Dendritic cell treated with granulocyte-macrophage colony-stimulating factor and Interleukin-4, amounts not matched to agents 40 ng/mL and 50 ng/mL, for 4 days (primary cell): ENCODE results near the gene TBC1D14.

Experiments used
- H3K27ac Mint-ChIP-seq: one replicate; pipeline ENCODE4 v1.8.0; 2022; ENCODE audit warnings: mild to moderate bottlenecking, mixed read lengths
- H3K27me3 Mint-ChIP-seq: one replicate; pipeline ENCODE4 v1.8.0; 2022; ENCODE audit warnings: mild to moderate bottlenecking, mixed read lengths
- H3K36me3 Mint-ChIP-seq: one replicate; pipeline ENCODE4 v1.8.0; 2022; ENCODE audit warnings: low read depth, mixed read lengths
- H3K4me1 Mint-ChIP-seq: one replicate; pipeline ENCODE4 v1.8.0; 2022; ENCODE audit warnings: low read depth, mixed read lengths
- H3K4me3 Mint-ChIP-seq: one replicate; pipeline ENCODE4 v1.8.0; 2022; ENCODE audit warnings: mild to moderate bottlenecking, moderate library complexity, mixed read lengths
- H3K9me3 Mint-ChIP-seq: one replicate; pipeline ENCODE4 v1.8.0; 2022; ENCODE audit warnings: mixed read lengths
- intact Hi-C: fragments of 100-400 bp; cut with micrococcal nuclease; formaldehyde crosslinking; loops from one replicate; pipeline ENCODE4 v1.15.0; 2022

TBC1D14 gene

DNA sequence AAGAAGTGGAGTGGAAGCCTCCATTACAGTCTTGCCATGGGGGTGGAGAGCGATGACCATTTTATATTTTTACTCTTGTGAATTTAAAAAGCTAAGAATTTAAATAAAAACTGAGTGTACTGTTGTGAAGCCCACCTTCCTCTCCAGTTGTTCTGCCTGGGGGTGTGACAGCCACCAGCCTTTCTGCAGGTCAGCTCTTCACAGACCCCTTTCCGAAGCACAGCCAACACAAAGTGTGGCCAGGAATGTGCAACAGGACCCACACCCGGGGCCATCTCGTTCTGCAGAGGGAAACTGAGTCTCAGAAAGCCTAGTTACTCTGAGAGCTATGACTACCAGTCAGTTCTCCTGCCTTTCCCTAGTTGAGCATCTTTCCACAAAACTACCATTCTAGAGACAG, 156.9 kb downstream of the TBC1D14 start:
- Mint-ChIP-seq H3K27me3 (peaks cover 11% of the 10 kb centered on the region), H3K4me1 (peaks cover 53% of the 10 kb centered on the region), H3K9me3 (no peaks in the 10 kb centered on the region), H3K36me3 (peaks cover 49% of the 10 kb centered on the region), H3K27ac (peak overlapping the region; percentile 92), H3K4me3 (peak overlapping the region; percentile 89)
- intact Hi-C loops, result loop anchor here (5.0 kb wide), 2 partner anchors 79 to 159 kb away; partner anchors contain the start of gene TBC1D14

DNA sequence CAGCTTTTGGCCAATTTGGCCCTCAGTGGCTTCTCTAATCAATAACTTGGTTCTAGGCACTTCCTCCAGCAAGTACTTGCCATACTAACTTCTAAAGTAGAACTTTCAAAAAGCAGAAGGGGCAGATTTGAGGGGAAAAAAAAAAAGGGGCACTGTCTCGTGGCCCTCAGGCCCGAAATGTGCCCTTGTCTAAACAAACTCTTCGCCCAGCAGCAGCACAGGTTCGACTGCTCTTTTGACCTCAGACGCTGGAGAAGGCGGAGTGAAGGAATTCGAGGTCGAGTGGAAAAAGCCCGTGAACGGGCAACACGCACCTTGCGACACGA, 157.5 kb downstream of the TBC1D14 start:
- Mint-ChIP-seq H3K9me3 (no peaks in the 10 kb centered on the region), H3K27me3 (peaks cover 17% of the 10 kb centered on the region), H3K4me3 (peak overlapping the region; percentile 89), H3K4me1 (peaks cover 47% of the 10 kb centered on the region), H3K36me3 (peaks cover 43% of the 10 kb centered on the region), H3K27ac (peak overlapping the region; percentile 92)
- intact Hi-C loops, result loop anchor here (5.0 kb wide), 2 partner anchors 80 to 160 kb away; partner anchors contain the start of gene TBC1D14

DNA sequence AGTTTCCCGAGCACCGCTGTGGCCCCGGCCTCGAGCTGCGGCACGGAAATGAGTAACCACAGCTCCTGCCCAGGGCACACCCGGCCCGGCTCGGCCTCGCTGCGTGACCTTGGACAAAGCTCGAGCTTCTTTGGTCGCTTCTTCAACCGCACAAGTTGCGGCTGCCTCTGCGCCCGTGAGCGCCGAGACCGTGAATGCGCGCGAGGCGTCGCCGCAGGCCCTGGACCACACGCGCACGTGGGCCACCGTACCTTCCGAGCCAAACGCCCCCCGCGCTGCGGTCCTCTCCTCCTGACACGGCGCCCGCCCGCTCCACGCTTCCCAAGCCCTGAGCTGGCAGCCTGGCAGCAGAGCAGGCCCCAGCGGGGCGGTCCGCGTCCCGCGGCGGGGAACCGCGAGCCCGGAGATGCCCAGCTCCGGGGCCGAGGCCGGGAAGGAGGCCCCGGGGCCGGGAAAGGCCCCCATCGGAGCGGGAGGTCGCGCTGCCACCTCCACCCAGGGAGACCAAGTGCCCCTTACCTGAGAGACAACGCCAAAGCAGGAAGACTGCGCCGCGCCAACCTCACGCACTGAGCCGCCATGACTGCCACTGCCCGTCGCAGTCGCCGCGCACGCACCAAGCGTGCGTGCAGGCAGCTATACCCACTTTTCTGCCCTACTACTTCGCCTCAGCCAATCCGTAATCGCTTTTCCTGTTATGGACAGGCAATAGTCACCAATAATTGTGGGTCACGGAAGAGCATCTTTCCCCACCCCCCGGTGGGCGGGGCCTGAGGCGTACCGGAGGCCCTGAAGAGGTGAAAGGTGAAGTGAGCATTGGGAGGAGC, 158.0 kb downstream of the TBC1D14 start, which contains the start of gene GRPEL1:
GRPEL1 (minus strand) TSS at position 613 of the 827 bp plus-strand sequence; CDS start at position 581, 32 bp downstream.
- H3K27me3 Mint-ChIP-seq, result peaks cover 22% of the 10 kb centered on the region
- peak within 1 kb of the TSS; percentile 89 for H3K4me3 Mint-ChIP-seq
- peaks cover 37% of the 10 kb centered on the region for H3K36me3 Mint-ChIP-seq
- intact Hi-C loops, result loop anchor here (1.0 to 5.0 kb wide), 3 partner anchors 24 to 160 kb away; partner anchors contain the start of genes TADA2B and TBC1D14
- peak within 1 kb of the TSS; percentile 92 for H3K27ac Mint-ChIP-seq
- H3K4me1 Mint-ChIP-seq, result peaks cover 46% of the 10 kb centered on the region
- no peaks in the 10 kb centered on the region for H3K9me3 Mint-ChIP-seq

DNA sequence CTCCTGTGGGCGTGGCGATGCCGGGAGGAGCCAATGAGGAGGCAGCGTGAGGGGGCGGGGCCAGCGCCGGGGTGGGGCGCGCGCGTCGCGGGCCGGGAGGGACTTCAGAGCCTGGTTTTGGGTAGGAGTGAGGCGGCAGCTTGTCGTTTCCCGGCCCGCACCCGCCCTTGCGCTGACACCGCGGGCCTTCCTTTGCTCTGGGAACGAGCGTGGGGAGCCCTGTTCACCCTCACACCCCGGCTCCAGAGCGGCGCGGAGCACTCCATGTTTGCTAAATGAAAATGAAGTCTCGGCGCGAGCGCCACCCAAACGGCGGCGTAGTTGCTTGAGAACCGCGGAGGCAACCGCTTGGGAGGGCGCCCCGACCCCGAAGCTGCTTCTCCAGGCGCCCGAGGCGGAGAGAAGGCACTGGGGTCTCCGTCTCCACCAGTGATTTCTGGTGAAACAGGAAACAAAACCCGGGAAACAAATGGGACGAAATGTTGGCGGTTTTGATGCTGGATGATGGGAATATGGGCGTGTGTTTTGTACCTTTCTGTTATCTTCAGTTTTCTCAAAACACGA, 158.7 kb downstream of the TBC1D14 start:
- peaks cover 30% of the 10 kb centered on the region for H3K36me3 Mint-ChIP-seq
- intact Hi-C loops, result loop anchor here (1.0 to 5.0 kb wide), 3 partner anchors 25 to 161 kb away; partner anchors contain the start of genes TADA2B and TBC1D14
- H3K9me3 Mint-ChIP-seq, result no peaks in the 10 kb centered on the region
- peaks cover 46% of the 10 kb centered on the region for H3K4me1 Mint-ChIP-seq
- peaks cover 25% of the 10 kb centered on the region for H3K27me3 Mint-ChIP-seq
- H3K4me3 Mint-ChIP-seq, result peak overlapping the region; percentile 89
- H3K27ac Mint-ChIP-seq, result peak overlapping the region; percentile 92

DNA sequence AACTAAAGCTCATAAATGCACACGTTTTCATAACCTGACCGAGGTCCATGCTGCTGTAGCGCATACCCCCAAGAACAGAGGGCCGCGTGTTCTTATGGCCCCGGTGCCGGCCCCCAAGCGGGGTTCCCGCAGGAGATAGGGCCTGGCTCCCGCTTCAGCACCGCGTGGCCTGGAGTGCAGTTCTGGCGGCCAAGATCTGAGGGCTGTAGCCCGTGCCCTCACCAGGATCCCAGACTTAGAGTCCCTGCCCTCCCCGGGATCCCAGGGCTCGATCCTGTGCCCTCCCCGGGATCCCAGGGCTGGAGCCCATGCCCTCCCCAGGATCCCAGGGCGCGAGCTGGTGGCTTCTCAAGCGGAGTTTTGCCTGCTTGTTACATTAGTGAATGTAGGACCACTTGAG, 159.3 kb downstream of the TBC1D14 start:
- Mint-ChIP-seq H3K27me3 (peaks cover 27% of the 10 kb centered on the region), H3K4me1 (peaks cover 44% of the 10 kb centered on the region), H3K36me3 (peaks cover 25% of the 10 kb centered on the region), H3K27ac (peak overlapping the region; percentile 92), H3K4me3 (peak overlapping the region; percentile 89), H3K9me3 (no peaks in the 10 kb centered on the region)
- intact Hi-C loops, result loop anchor here (1.0 to 5.0 kb wide), 3 partner anchors 26 to 162 kb away; partner anchors contain the start of genes TADA2B and TBC1D14

DNA sequence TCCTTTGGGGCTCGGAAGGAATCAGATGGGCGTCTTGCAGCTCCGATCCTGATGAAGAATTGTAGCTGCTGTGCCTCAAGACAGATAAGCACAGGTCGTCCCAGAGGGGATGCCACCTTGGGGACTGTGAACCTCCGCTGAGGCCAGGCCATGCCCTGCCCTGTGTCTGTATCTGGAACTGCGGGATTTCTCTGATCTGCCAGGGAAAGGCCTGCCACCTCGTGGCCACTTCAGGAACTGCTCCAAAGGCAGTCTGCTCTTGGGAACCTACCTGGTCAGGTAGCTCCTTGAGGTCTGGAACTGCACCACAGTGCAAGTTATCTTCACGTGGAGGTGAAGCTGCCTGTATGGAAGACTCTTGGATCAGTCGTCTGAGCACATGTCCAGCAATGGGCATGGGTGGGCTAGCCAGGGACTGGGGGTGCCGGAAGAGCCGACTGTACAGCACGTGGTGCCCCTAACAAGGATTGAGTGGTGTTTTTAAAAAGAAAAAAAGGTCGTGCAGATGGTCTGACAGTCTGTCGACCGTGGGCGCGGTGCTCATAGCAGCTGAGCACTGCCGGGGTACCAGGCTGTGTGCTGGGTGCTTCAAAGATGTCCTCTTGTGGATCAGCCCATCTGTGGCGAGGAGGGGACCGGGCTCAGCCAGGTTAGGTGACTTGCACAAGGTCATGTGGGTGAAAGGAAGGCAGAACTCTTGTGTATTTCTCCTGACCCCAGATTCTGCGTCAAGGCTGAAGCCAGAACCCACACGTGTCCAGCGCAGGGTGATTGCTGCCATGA, 161.3 kb downstream of the TBC1D14 start:
- peaks cover 29% of the 10 kb centered on the region for H3K27me3 Mint-ChIP-seq
- H3K4me3 Mint-ChIP-seq, result no peak overlapping the region
- no peak overlapping the region for H3K27ac Mint-ChIP-seq
- no peaks in the 10 kb centered on the region for H3K9me3 Mint-ChIP-seq
- intact Hi-C loops, result loop anchor here (1.0 to 5.0 kb wide), 2 partner anchors 99 to 351 kb away; no protein-coding TSS in a partner anchor
- peaks cover 6% of the 10 kb centered on the region for H3K36me3 Mint-ChIP-seq
- peaks cover 26% of the 10 kb centered on the region for H3K4me1 Mint-ChIP-seq

DNA sequence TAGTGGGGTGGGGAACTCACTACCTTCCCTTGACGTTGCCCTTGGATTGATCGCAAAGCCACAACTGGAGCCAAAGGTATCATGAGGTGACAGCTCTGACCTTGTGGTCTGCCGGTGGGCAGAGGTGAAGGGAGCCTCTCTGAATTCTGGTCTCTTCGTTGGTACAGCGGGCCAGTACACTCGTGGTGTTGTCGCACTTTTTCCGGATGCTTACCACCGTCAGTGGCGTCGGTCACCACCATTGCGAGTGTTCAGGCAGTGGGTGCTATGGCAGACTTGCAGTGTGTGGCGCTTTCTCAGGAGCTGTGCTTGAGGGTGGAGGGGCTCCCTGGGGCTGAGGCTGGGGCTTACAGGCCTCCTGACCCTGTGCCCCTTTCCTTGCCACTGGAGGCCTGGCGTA, 163.4 kb downstream of the TBC1D14 start:
- Mint-ChIP-seq H3K9me3 (no peaks in the 10 kb centered on the region), H3K36me3 (no peaks in the 10 kb centered on the region), H3K27ac (no peak overlapping the region), H3K4me3 (no peak overlapping the region), H3K4me1 (peaks cover 14% of the 10 kb centered on the region), H3K27me3 (peaks cover 37% of the 10 kb centered on the region)
- intact Hi-C loops, result loop anchor here (5.0 kb wide), 1 partner anchor 101 kb away; no protein-coding TSS in a partner anchor

DNA sequence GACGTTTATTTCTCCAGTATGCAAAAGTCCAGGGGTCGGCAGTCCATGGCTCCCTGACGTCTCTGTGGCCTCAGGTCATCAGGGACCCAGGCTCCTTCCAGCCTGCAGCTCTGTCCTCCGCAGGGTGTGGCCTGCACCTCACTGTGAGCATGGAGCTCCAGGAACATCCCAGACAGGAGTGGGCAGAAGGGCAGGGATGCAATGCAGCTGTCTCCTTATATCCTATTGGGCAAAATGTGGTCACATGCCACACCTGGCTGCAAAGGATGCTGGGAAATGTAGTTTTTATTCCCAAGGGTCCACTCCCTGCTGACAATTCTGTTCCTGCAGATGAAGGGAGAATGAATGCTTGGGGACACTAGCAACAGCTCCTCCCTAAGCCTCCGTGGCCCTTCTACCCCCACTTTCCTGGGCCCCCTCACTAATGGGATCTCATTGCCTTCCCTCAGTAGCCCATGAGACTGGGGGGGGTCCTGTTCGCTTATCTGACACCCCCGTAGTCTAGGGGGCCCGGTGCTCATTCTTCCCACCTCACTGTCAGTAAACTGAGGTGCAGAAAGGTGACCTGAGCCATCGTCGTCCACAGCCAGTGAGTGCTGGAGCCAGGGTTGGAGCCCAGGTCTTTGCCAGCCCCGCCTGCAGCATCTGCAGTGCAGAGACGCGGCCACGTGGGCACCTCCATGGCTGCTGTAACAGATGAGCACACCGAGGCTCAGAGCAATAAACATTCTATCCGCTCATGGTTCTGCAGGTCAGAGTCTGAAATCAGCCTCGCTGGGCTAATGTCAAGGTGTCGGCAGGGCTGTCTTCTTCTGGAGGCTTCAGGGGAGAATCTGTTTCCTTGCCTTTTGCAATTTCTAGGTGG, 164.1 kb downstream of the TBC1D14 start:
- no peak overlapping the region for H3K4me3 Mint-ChIP-seq
- intact Hi-C loops, result loop anchor here (5.0 kb wide), 1 partner anchor 101 kb away; no protein-coding TSS in a partner anchor

DNA sequence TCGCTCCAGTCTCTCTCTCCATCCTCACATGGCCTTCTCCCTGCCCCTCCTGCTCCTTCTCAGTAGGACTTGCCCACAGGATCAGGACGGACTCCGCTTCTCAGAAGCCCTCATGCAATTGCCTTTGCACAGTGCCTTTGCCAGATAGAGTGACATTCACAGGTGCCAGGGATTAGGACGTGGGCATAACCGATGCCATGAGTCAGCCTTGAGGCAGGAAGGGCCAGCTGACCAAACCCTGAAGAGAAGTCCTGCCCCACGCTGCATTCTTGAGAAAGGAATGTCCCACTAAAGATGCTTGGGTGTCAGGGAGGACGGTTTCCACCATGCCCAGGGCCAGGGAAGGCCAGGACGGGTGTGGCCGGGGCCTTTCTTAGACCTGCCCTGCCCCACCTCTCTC, 164.8 kb downstream of the TBC1D14 start:
- peaks cover 40% of the 10 kb centered on the region for H3K27me3 Mint-ChIP-seq
- H3K36me3 Mint-ChIP-seq, result no peaks in the 10 kb centered on the region
- intact Hi-C loops, result loop anchor here (5.0 kb wide), 1 partner anchor 102 kb away; no protein-coding TSS in a partner anchor
- H3K4me3 Mint-ChIP-seq, result no peak overlapping the region
- peaks cover 2% of the 10 kb centered on the region for H3K4me1 Mint-ChIP-seq
- no peaks in the 10 kb centered on the region for H3K9me3 Mint-ChIP-seq
- H3K27ac Mint-ChIP-seq, result no peak overlapping the region

More for the DNA sequence above, 164.1 kb downstream of the TBC1D14 start:
- no peaks in the 10 kb centered on the region for H3K36me3 Mint-ChIP-seq
- no peaks in the 10 kb centered on the region for H3K9me3 Mint-ChIP-seq
- H3K27me3 Mint-ChIP-seq, result peaks cover 37% of the 10 kb centered on the region
- no peak overlapping the region for H3K27ac Mint-ChIP-seq
- peaks cover 9% of the 10 kb centered on the region for H3K4me1 Mint-ChIP-seq

DNA sequence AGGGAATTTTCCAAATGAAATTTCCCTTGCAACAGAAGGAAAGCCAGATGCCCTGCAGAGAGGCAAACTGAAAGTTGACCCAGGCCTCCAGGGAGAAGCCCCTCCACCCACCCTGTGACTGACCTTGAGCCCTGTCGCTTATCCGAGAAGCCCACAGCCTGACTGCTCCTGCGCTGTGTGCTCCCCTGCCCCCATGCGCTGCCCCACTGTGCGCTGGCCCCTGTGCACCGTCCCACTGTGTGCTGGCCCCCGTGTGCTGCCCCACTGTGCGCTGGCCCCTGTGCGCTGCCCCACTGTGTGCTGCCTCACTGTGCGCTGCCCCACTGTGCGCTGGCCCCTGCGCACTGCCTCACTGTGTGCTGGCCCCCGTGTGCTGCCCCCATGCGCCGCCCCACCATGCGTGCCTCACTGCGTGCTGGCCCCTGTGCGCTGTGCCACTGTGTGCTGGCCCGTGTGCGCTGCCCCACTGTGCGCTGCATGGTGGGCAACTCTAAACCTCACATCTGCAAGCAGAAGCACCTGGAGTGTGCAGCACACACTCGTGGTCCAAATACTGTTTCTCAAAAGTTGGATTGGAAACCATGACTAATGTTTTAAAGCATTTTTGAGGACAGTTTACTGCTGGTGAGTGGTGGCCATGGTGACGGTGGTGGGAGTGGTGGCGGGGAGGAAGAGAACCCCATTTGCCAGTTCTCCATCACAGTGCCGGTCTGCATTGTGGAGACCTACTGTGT, 166.5 kb downstream of the TBC1D14 start:
- H3K4me1 Mint-ChIP-seq, result no peaks in the 10 kb centered on the region
- H3K4me3 Mint-ChIP-seq, result no peak overlapping the region
- H3K36me3 Mint-ChIP-seq, result no peaks in the 10 kb centered on the region
- no peak overlapping the region for H3K27ac Mint-ChIP-seq
- H3K27me3 Mint-ChIP-seq, result peaks cover 49% of the 10 kb centered on the region
- H3K9me3 Mint-ChIP-seq, result no peaks in the 10 kb centered on the region
- intact Hi-C loops, result no loop called here

DNA sequence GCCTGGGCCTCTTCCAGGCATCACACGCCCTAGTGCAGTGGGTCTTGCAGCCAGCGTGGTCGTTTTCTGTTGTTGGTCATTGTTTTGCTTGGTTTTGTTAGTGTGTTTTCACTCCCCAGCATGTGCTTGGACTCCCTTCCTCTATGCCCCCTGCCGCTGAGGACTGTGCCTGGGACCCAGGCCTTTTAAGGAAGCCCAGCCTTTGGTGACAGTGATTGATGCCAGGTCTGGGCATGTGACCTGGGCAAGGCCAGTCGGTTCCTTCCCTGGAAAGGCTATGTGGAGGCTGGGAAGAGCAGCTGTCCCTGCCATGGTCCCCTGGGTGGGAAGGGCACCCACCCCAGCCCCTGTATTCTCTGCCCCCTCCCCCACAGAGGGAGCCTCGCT, 167.1 kb downstream of the TBC1D14 start:
- Mint-ChIP-seq H3K27ac (no peak overlapping the region), H3K4me3 (no peak overlapping the region), H3K4me1 (no peaks in the 10 kb centered on the region), H3K9me3 (no peaks in the 10 kb centered on the region), H3K36me3 (no peaks in the 10 kb centered on the region), H3K27me3 (peaks cover 46% of the 10 kb centered on the region)
- intact Hi-C loops, result no loop called here

DNA sequence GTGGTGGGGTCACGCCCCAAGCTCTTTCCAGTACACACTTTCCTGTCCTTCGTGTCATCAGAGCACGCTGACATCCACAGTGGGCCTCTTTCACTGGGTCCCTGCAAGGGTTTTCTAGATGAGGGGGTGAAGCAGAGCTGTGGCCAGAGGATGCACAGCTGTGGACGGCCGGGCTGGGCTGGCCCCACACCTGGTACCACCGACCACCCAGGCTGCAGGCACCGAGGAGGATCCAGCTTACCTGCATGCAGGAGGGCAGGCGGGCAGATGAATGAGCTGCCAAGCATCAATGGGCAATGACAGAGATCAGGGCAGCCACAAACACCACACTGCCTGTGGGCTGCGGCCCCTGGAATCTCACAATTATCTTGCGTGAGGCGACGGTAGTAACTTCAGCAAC, 167.7 kb downstream of the TBC1D14 start:
- Mint-ChIP-seq H3K4me1 (no peaks in the 10 kb centered on the region), H3K9me3 (no peaks in the 10 kb centered on the region), H3K4me3 (no peak overlapping the region), H3K27me3 (peaks cover 43% of the 10 kb centered on the region), H3K36me3 (no peaks in the 10 kb centered on the region), H3K27ac (no peak overlapping the region)
- intact Hi-C loops, result no loop called here
